ENCODE results near the gene GPR26. TPM values are rescaled to one million over a fixed set of nuclear protein-coding genes. Genes with fewer than 3 reads are reported as not detected.

Gene GPR26, protein sequence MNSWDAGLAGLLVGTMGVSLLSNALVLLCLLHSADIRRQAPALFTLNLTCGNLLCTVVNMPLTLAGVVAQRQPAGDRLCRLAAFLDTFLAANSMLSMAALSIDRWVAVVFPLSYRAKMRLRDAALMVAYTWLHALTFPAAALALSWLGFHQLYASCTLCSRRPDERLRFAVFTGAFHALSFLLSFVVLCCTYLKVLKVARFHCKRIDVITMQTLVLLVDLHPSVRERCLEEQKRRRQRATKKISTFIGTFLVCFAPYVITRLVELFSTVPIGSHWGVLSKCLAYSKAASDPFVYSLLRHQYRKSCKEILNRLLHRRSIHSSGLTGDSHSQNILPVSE
- not detected in 2 replicates for total RNA-seq

DNA sequence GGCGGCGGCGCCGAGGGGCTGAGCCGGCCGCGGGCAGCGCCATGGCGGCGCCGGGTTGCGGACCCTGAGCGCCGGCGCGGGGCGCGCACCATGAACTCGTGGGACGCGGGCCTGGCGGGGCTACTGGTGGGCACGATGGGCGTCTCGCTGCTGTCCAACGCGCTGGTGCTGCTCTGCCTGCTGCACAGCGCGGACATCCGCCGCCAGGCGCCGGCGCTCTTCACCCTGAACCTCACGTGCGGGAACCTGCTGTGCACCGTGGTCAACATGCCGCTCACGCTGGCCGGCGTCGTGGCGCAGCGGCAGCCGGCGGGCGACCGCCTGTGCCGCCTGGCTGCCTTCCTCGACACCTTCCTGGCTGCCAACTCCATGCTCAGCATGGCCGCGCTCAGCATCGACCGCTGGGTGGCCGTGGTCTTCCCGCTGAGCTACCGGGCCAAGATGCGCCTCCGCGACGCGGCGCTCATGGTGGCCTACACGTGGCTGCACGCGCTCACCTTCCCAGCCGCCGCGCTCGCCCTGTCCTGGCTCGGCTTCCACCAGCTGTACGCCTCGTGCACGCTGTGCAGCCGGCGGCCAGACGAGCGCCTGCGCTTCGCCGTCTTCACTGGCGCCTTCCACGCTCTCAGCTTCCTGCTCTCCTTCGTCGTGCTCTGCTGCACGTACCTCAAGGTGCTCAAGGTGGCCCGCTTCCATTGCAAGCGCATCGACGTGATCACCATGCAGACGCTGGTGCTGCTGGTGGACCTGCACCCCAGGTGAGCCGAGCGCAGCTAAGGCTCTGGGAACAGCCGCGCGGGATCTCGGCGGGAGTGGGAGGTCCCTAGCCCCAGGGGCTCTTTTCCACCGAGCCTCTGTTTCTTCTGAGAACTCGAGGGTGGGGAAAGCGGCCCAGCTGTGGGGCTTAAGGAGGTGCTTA is at the start of gene GPR26:
Gene GPR26 (plus strand): TSS at position 38 of the 919 bp plus-strand sequence. CDS start 53 bp downstream, at position 91.

Other genes starting within 250 kb of the GPR26 start
- 12.9 and 43.8 TPM in 2 replicates for gene CPXM2, start 225.5 kb downstream of the GPR26 start, total RNA-seq